ENCODE results near the gene RABGAP1L. TPM values are rescaled to one million over a fixed set of nuclear protein-coding genes. Genes with fewer than 3 reads are reported as not detected.

The RABGAP1L gene
- polyA plus RNA-seq, 3 donors, result 35.2 to 75.3 (median 63.3) TPM

DNA sequence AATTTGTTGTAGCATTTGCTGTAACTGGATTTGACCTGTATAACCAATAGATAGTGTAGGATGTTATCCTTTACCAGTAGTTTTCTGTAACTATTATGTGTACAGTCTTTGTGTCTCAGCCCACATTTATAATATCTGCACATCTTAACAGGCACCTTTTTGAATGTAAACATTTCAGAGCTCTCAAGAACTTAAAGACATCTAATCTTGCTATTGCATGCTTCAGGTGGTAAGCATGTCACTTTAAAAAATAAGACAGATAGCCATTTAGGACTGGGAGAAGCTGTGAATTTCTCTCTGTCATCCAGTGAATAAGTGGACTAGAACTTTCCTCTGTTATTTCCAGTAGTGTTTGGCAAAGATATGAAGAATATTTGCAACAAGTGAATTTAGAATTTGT is 265.8 kb downstream of the RABGAP1L start:
- no peaks in the 10 kb centered on the region for H3K27me3 ChIP-seq (ENCODE audit: control insufficient read depth in 2 of 2, insufficient read depth in 2 of 2, low read length in 2 of 2)
- TF ChIP-seq, protein P1, sequence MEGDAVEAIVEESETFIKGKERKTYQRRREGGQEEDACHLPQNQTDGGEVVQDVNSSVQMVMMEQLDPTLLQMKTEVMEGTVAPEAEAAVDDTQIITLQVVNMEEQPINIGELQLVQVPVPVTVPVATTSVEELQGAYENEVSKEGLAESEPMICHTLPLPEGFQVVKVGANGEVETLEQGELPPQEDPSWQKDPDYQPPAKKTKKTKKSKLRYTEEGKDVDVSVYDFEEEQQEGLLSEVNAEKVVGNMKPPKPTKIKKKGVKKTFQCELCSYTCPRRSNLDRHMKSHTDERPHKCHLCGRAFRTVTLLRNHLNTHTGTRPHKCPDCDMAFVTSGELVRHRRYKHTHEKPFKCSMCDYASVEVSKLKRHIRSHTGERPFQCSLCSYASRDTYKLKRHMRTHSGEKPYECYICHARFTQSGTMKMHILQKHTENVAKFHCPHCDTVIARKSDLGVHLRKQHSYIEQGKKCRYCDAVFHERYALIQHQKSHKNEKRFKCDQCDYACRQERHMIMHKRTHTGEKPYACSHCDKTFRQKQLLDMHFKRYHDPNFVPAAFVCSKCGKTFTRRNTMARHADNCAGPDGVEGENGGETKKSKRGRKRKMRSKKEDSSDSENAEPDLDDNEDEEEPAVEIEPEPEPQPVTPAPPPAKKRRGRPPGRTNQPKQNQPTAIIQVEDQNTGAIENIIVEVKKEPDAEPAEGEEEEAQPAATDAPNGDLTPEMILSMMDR (IDR thresholded peaks at IDR 0.05), result no peak
- no peak overlapping the region for H2AFZ ChIP-seq (ENCODE audit: insufficient read depth, low read depth, low read length, poor library complexity, severe bottlenecking)
- no peak overlapping the region for H3K4me3 ChIP-seq (replicated peaks in 1 of 3; ENCODE audit: low read depth in 2 of 3, low read length in 3 of 3)
- intact Hi-C loops (cut with micrococcal nuclease), result no loop called here
- no peaks in the 10 kb centered on the region for H3K9me3 ChIP-seq (replicated peaks in 1 of 2; ENCODE audit: control insufficient read depth in 1 of 2, insufficient read depth in 1 of 2, low read length in 2 of 2)
- H3K36me3 ChIP-seq (replicated peaks in 1 of 2; ENCODE audit: control insufficient read depth in 1 of 2, insufficient read depth in 2 of 2, low read length in 2 of 2), result no peaks in the 10 kb centered on the region
- Mint-ChIP-seq H3K27ac (no peak overlapping the region), H3K27me3 (ENCODE audit: low read depth in 3 of 3) (no peaks in the 10 kb centered on the region), H3K36me3 (peaks cover 0 to 7% of the 10 kb centered on the region in 2 donors), H3K4me1 (no peaks in the 10 kb centered on the region), H3K4me3 (no peak overlapping the region), H3K9me3 (peaks cover 0 to 4% (median 0%) of the 10 kb centered on the region in 7 donors)
- H4K20me1 ChIP-seq (ENCODE audit: insufficient read depth, low read length), result no peaks in the 10 kb centered on the region
- no peak overlapping the region for H3K27ac ChIP-seq (ENCODE audit: low read depth in 1 of 2, low read length in 2 of 2)
- no peak overlapping the region for H3K9ac ChIP-seq (ENCODE audit: insufficient read depth, low read length, poor library complexity, severe bottlenecking)
- no peaks in the 10 kb centered on the region for H3K4me1 ChIP-seq (ENCODE audit: control insufficient read depth in 1 of 2, insufficient read depth in 2 of 2, low read length in 2 of 2)
- no peak overlapping the region for H3K4me2 ChIP-seq (replicated peaks; ENCODE audit: extremely low read depth, low read length, poor library complexity, severe bottlenecking)
- H3K79me2 ChIP-seq (ENCODE audit: insufficient read depth, low read length), result no peaks in the 10 kb centered on the region
- DNase-seq, result no peak

DNA sequence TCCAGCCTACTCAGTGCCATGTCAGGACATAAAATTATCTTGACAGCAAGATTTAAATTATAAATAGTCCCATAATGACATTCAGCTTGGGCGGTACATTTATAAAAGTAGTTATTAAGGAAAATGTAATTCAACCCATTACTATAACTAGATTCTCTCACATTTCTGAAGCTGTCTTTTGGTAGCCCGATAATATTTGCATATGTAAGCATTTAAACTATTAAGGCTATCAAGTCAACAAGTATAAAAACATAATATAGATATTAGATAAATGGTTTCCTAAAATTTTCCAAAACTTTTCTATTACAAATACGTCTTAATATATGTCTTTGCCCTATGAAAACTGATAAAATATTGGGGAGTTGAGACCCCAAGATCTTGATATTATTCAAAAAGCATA is 266.8 kb downstream of the RABGAP1L start:
- Mint-ChIP-seq H3K9me3 (no peaks in the 10 kb centered on the region), H3K27ac (no peak overlapping the region), H3K36me3 (peaks cover 0 to 5% of the 10 kb centered on the region in 2 donors), H3K27me3 (ENCODE audit: low read depth in 3 of 3) (no peaks in the 10 kb centered on the region), H3K4me1 (no peaks in the 10 kb centered on the region), H3K4me3 (no peak overlapping the region)
- no peak overlapping the region for H3K27ac ChIP-seq (ENCODE audit: low read depth in 1 of 2, low read length in 2 of 2)
- no peaks in the 10 kb centered on the region for H3K4me1 ChIP-seq (ENCODE audit: control insufficient read depth in 1 of 2, insufficient read depth in 2 of 2, low read length in 2 of 2)
- no peaks in the 10 kb centered on the region for H3K27me3 ChIP-seq (ENCODE audit: control insufficient read depth in 2 of 2, insufficient read depth in 2 of 2, low read length in 2 of 2)
- no peak overlapping the region for H3K4me3 ChIP-seq (replicated peaks in 1 of 3; ENCODE audit: low read depth in 2 of 3, low read length in 3 of 3)
- no CpG with 5 or more reads among the region's 3 CpGs for WGBS (ENCODE audit: insufficient coverage)
- H4K20me1 ChIP-seq (ENCODE audit: insufficient read depth, low read length), result no peaks in the 10 kb centered on the region
- no peak overlapping the region for H3K9ac ChIP-seq (ENCODE audit: insufficient read depth, low read length, poor library complexity, severe bottlenecking)
- H3K4me2 ChIP-seq (replicated peaks; ENCODE audit: extremely low read depth, low read length, poor library complexity, severe bottlenecking), result no peak overlapping the region
- no peaks in the 10 kb centered on the region for H3K79me2 ChIP-seq (ENCODE audit: insufficient read depth, low read length)
- no peaks in the 10 kb centered on the region for H3K9me3 ChIP-seq (replicated peaks in 1 of 2; ENCODE audit: control insufficient read depth in 1 of 2, insufficient read depth in 1 of 2, low read length in 2 of 2)
- H2AFZ ChIP-seq (ENCODE audit: insufficient read depth, low read depth, low read length, poor library complexity, severe bottlenecking), result no peak overlapping the region
- DNase-seq, result no peak
- TF ChIP-seq, protein P1 (IDR thresholded peaks at IDR 0.05), result no peak
- intact Hi-C loops (cut with micrococcal nuclease), result no loop called here
- H3K36me3 ChIP-seq (replicated peaks in 1 of 2; ENCODE audit: control insufficient read depth in 1 of 2, insufficient read depth in 2 of 2, low read length in 2 of 2), result no peaks in the 10 kb centered on the region

All from CD14-positive monocyte (primary cell).